Caco-2 (cell line): ENCODE results near the gene SMIM15. TPM values are rescaled to one million over a fixed set of nuclear protein-coding genes. Genes with fewer than 3 reads are reported as not detected.

ENCODE experiments used
- BruUV-seq: library from RNA; stranded (reverse); fragments of 400-500 nt; replicated peaks from 2 replicates; lab custom pipeline; 2021; lab: Mats Ljungman, UMichigan
- CTCF ChIA-PET: fragments of 300-600 bp; sonication (Branson Sonifier 250); formaldehyde crosslinking; loops from one replicate; lab custom pipeline; 2022; ENCODE audit warnings: antibody characterized with exemption; lab: Charles Lee
- POLR2A ChIA-PET: fragments of 300-600 bp; sonication (Branson Sonifier 250); formaldehyde crosslinking; loops from one replicate; lab custom pipeline; 2022; ENCODE audit warnings: antibody characterized with exemption; lab: Charles Lee
- DNase-seq, 2 experiments: peaks; one replicate each; pipeline versions ENCODE4 v3.0.0 to v3.0.0-alpha.2; 2020 to 2022
- H3K27me3 ChIP-seq: replicated peaks from 2 replicates; pipeline ENCODE4 v1.6.0; 2011; ENCODE audit warnings: low read length; ENCODE audit not compliant: control insufficient read depth, insufficient read depth
- H3K36me3 ChIP-seq: 2 replicates; pipeline ENCODE4 v1.5.1; 2011; ENCODE audit warnings: low read length; ENCODE audit not compliant: control insufficient read depth, insufficient read depth
- H3K4me1 ChIP-seq: fragments of 250-450 bp; sonication (Bioruptor Pico); 2 replicates; pipeline ENCODE4 v1.5.1; 2020; ENCODE audit warnings: mild to moderate bottlenecking
- H3K4me3 ChIP-seq: 2 replicates; pipeline ENCODE4 v1.5.1; 2011; ENCODE audit warnings: low read depth, mild to moderate bottlenecking, control low read depth, low read length
- H3K9me3 ChIP-seq: fragments of 250-450 bp; sonication (Bioruptor Pico); 2 replicates; pipeline ENCODE4 v1.5.1; 2020; ENCODE audit warnings: mild to moderate bottlenecking, moderate library complexity
- H3K27ac Mint-ChIP-seq: one replicate; pipeline ENCODE4 v1.8.0; 2022; ENCODE audit warnings: mixed read lengths; ENCODE audit not compliant: unreplicated experiment
- H3K27me3 Mint-ChIP-seq: one replicate; pipeline ENCODE4 v1.8.0; 2022; ENCODE audit warnings: mixed read lengths; ENCODE audit not compliant: insufficient read depth, unreplicated experiment
- H3K36me3 Mint-ChIP-seq: one replicate; pipeline ENCODE4 v1.8.0; 2022; ENCODE audit warnings: mild to moderate bottlenecking, mixed read lengths; ENCODE audit not compliant: insufficient read depth, unreplicated experiment
- H3K4me1 Mint-ChIP-seq: one replicate; pipeline ENCODE4 v1.8.0; 2022; ENCODE audit warnings: low read depth, mixed read lengths; ENCODE audit not compliant: unreplicated experiment
- H3K4me3 Mint-ChIP-seq: one replicate; pipeline ENCODE4 v1.8.0; 2022; ENCODE audit warnings: mild to moderate bottlenecking, moderate library complexity, mixed read lengths; ENCODE audit not compliant: unreplicated experiment
- H3K9me3 Mint-ChIP-seq: one replicate; pipeline ENCODE4 v1.8.0; 2022; ENCODE audit warnings: mixed read lengths; ENCODE audit not compliant: unreplicated experiment
- intact Hi-C: fragments of 100-400 bp; cut with micrococcal nuclease; formaldehyde crosslinking; loops from one replicate; pipeline ENCODE4 v1.10.0; 2022; ENCODE audit not compliant: unreplicated experiment
- total RNA-seq: library from RNA; stranded (reverse); gene quantifications from 2 replicates; pipeline ENCODE4 v1.2.3, GENCODE V29; 2022
- TF ChIP-seq, protein P1 (sequence below), 2 experiments: fragments of 200-600 bp in 1 of 2; IDR thresholded peaks; 1 replicate in 1 of 2; 2 replicates in 1 of 2; pipeline versions ENCODE4 v1.5.1 to v1.8.0; 2011 to 2022; ENCODE audit warnings: antibody characterized with exemption in 1 of 2, control low read depth in 1 of 2, inconsistent platforms in 1 of 2, low read depth in 1 of 2, low read length in 1 of 2, mild to moderate bottlenecking in 1 of 2, moderate library complexity in 1 of 2; ENCODE audit not compliant: insufficient read depth in 1 of 2, severe bottlenecking in 1 of 2, unreplicated experiment in 1 of 2

SMIM15 gene
- total RNA-seq, 1 experiment from 2014 or later: 57.7 TPM

- POLR2A ChIA-PET: no interaction called here
- Histone ChIP-seq H3K9me3 (no peaks in the 10 kb centered on the region), H3K4me1 (peaks cover 13% of the 10 kb centered on the region; the same call in 1 of the 2 replicates), H3K27me3 (no peaks in the 10 kb centered on the region), H3K36me3 (peaks cover 1% of the 10 kb centered on the region; the same call in 1 of the 2 replicates), H3K4me3 (no peak overlapping the region)
- Mint-ChIP-seq H3K4me1 (peaks cover 8% of the 10 kb centered on the region), H3K36me3 (peaks cover 42% of the 10 kb centered on the region), H3K9me3 (no peaks in the 10 kb centered on the region), H3K4me3 (no peak overlapping the region), H3K27ac (no peak overlapping the region), H3K27me3 (no peaks in the 10 kb centered on the region)
- CTCF ChIA-PET: no interaction called here
- intact Hi-C loops: loop anchor here (10.0 kb wide), 5 partner anchors 105 to 775 kb away; partner anchors contain the start of genes ERCC8 and NDUFAF2
- BruUV-seq: no TSS peak
- TF ChIP-seq, protein P1, sequence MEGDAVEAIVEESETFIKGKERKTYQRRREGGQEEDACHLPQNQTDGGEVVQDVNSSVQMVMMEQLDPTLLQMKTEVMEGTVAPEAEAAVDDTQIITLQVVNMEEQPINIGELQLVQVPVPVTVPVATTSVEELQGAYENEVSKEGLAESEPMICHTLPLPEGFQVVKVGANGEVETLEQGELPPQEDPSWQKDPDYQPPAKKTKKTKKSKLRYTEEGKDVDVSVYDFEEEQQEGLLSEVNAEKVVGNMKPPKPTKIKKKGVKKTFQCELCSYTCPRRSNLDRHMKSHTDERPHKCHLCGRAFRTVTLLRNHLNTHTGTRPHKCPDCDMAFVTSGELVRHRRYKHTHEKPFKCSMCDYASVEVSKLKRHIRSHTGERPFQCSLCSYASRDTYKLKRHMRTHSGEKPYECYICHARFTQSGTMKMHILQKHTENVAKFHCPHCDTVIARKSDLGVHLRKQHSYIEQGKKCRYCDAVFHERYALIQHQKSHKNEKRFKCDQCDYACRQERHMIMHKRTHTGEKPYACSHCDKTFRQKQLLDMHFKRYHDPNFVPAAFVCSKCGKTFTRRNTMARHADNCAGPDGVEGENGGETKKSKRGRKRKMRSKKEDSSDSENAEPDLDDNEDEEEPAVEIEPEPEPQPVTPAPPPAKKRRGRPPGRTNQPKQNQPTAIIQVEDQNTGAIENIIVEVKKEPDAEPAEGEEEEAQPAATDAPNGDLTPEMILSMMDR (IDR thresholded peaks at IDR 0.05; ENCODE audit: insufficient read depth in 1 of 2, low read depth in 1 of 2, low read length in 1 of 2, severe bottlenecking in 1 of 2, unreplicated experiment in 1 of 2): no peak
- no peak for DNase-seq
Observed at GRCh38 chr5:61159836-61160235, 2.4 kb downstream of the SMIM15 start.

DNA sequence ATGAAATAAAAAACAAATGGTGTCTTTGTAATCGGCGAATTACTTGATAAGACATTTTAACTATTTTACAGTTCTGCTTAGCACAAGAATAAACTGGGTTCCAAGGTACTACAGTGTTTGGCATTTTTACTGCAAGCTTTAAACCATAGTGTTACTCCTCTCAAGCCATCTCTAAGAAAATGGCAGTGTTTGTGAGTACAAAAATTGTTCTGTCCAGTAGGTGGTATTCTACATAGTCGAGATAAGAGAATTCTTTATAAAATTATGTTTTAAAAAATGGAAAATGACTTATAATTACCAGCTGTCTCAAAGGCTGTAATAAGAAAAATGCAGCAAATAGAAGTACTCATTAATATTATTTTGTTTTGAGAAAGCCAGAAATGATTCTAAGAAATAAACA lies 3.2 kb downstream of the SMIM15 start:
- peaks cover 13% of the 10 kb centered on the region; the same call in 1 of the 2 replicates for H3K4me1 ChIP-seq
- POLR2A ChIA-PET: no interaction called here
- H3K27me3 ChIP-seq: no peaks in the 10 kb centered on the region
- H3K36me3 ChIP-seq: no peaks in the 10 kb centered on the region; the same call in 1 of the 2 replicates
- no peak overlapping the region for H3K4me3 Mint-ChIP-seq
- BruUV-seq: no TSS peak
- H3K27ac Mint-ChIP-seq: no peak overlapping the region
- peaks cover 8% of the 10 kb centered on the region for H3K4me1 Mint-ChIP-seq
- no peaks in the 10 kb centered on the region for H3K27me3 Mint-ChIP-seq
- no peak overlapping the region for H3K4me3 ChIP-seq
- H3K9me3 Mint-ChIP-seq: no peaks in the 10 kb centered on the region
- H3K9me3 ChIP-seq: no peaks in the 10 kb centered on the region
- intact Hi-C loops: no loop called here
- peaks cover 50% of the 10 kb centered on the region for H3K36me3 Mint-ChIP-seq
- TF ChIP-seq, protein P1 (IDR thresholded peaks at IDR 0.05; ENCODE audit: insufficient read depth in 1 of 2, low read depth in 1 of 2, low read length in 1 of 2, severe bottlenecking in 1 of 2, unreplicated experiment in 1 of 2): no peak
- DNase-seq: no peak
- CTCF ChIA-PET: no interaction called here

GRCh38 chr5:61151893-61152292 lies 10.4 kb downstream of the SMIM15 start:
- H3K9me3 Mint-ChIP-seq: peaks cover 2% of the 10 kb centered on the region
- CTCF ChIA-PET: no interaction called here
- H3K4me3 Mint-ChIP-seq: no peak overlapping the region
- no peaks in the 10 kb centered on the region for H3K4me1 Mint-ChIP-seq
- H3K4me3 ChIP-seq: no peak overlapping the region
- no peaks in the 10 kb centered on the region for H3K27me3 Mint-ChIP-seq
- no peaks in the 10 kb centered on the region for H3K9me3 ChIP-seq
- POLR2A ChIA-PET: no interaction called here
- H3K27me3 ChIP-seq: no peaks in the 10 kb centered on the region
- DNase-seq: no peak
- no peaks in the 10 kb centered on the region for H3K36me3 ChIP-seq
- no peak overlapping the region for H3K27ac Mint-ChIP-seq
- intact Hi-C loops: no loop called here
- TF ChIP-seq, protein P1 (IDR thresholded peaks at IDR 0.05; ENCODE audit: insufficient read depth in 1 of 2, low read depth in 1 of 2, low read length in 1 of 2, severe bottlenecking in 1 of 2, unreplicated experiment in 1 of 2): no peak
- no TSS peak for BruUV-seq
- no peaks in the 10 kb centered on the region for H3K4me1 ChIP-seq
- H3K36me3 Mint-ChIP-seq: peaks cover 19% of the 10 kb centered on the region
